SK-N-SH (cell line): ENCODE data around the gene MRPS9. TPM values are rescaled to one million over a fixed set of nuclear protein-coding genes. Genes with fewer than 3 reads are reported as not detected.

Experiments used
- CTCF ChIA-PET: fragments of 300-600, 350-600 bp; formaldehyde crosslinking; extraction: SDS; loops from one replicate; lab custom pipeline; 2021; lab: Yijun Ruan, JAX
- POLR2A ChIA-PET: fragments of 350-600 bp; sonication (Branson Sonifier 250); formaldehyde crosslinking; extraction: SDS; loops from one replicate; lab custom pipeline; 2020; ENCODE audit warnings: antibody characterized with exemption, inconsistent platforms; lab: Yijun Ruan, JAX
- DNase-seq: peaks from one replicate; pipeline ENCODE4 v3.0.0; 2012
- H2AFZ ChIP-seq: fragments of 200-600 bp; sonication (generic); 2 replicates; pipeline ENCODE4 v1.8.1; 2016; ENCODE audit warnings: antibody characterized with exemption, mild to moderate bottlenecking, low read depth
- H3F3A ChIP-seq: fragments of 200-600 bp; sonication (generic); replicated peaks from 2 replicates; pipeline ENCODE3; 2016; ENCODE audit warnings: antibody characterized with exemption, mild to moderate bottlenecking; ENCODE audit not compliant: insufficient read depth
- H3K27ac ChIP-seq, 2 experiments: fragments of 200-500 bp in 1 of 2; fragments of 200-600 bp in 1 of 2; sonication (Bioruptor generic) in 1 of 2; sonication (generic), shearing (Covaris generic) in 1 of 2; 2 replicates each; pipeline versions ENCODE4 v1.5.1 to v1.6.1; 2014 to 2016; ENCODE audit warnings: low read depth in 2 of 2, inconsistent platforms in 1 of 2, low read length in 1 of 2, mild to moderate bottlenecking in 1 of 2, mixed read lengths in 1 of 2
- H3K27me3 ChIP-seq: fragments of 200-600 bp; sonication (generic), shearing (Covaris generic); 2 replicates; pipeline ENCODE4 v1.6.1; 2016; ENCODE audit warnings: mixed run types; ENCODE audit not compliant: insufficient read depth
- H3K36me3 ChIP-seq, 2 experiments: fragments of 200-500 bp in 1 of 2; fragments of 200-600 bp in 1 of 2; sonication (Bioruptor generic) in 1 of 2; sonication (generic) in 1 of 2; replicated peaks in 1 of 2; 2 replicates each; pipeline versions ENCODE3 to v1.5.1; 2014 to 2016; ENCODE audit warnings: low read length in 1 of 2, mild to moderate bottlenecking in 1 of 2; ENCODE audit not compliant: insufficient read depth in 2 of 2, control insufficient read depth in 1 of 2
- H3K4me1 ChIP-seq, 2 experiments: fragments of 200-500 bp in 1 of 2; fragments of 200-600 bp in 1 of 2; sonication (Bioruptor generic) in 1 of 2; sonication (generic), shearing (Covaris generic) in 1 of 2; 2 replicates each; pipeline versions ENCODE4 v1.5.1 to v1.6.1; 2014 to 2016; ENCODE audit warnings: low read depth in 1 of 2, low read length in 1 of 2, mixed run types in 1 of 2; ENCODE audit not compliant: insufficient read depth in 2 of 2, control insufficient read depth in 1 of 2
- H3K4me2 ChIP-seq: fragments of 200-600 bp; sonication (generic), shearing (Covaris generic); 2 replicates; pipeline ENCODE4 v1.6.1; 2017; ENCODE audit warnings: mixed run types
- H3K4me3 ChIP-seq, 2 experiments: fragments of 200-500 bp in 1 of 2; fragments of 200-600 bp in 1 of 2; sonication (Bioruptor generic) in 1 of 2; sonication (generic), shearing (Covaris generic) in 1 of 2; 2 replicates each; pipeline versions ENCODE4 v1.5.1 to v1.8.1; 2014 to 2016; ENCODE audit warnings: low read depth in 2 of 2, inconsistent platforms in 1 of 2, low read length in 1 of 2, mild to moderate bottlenecking in 1 of 2, mixed read lengths in 1 of 2, moderate library complexity in 1 of 2
- H3K79me2 ChIP-seq: fragments of 200-600 bp; sonication (generic); 2 replicates; pipeline ENCODE4 v1.8.1; 2017; ENCODE audit warnings: mild to moderate bottlenecking; ENCODE audit not compliant: insufficient read depth
- H3K9ac ChIP-seq: fragments of 200-600 bp; sonication (generic); 2 replicates; pipeline ENCODE4 v1.6.1; 2017; ENCODE audit warnings: mixed run types
- H3K9me2 ChIP-seq: fragments of 200-600 bp; sonication (generic); 2 replicates; pipeline ENCODE4 v1.6.1; 2017; ENCODE audit warnings: mixed run types
- H3K9me3 ChIP-seq: fragments of 200-600 bp; sonication (generic); 2 replicates; pipeline ENCODE4 v1.6.1; 2017; ENCODE audit warnings: mixed run types, mild to moderate bottlenecking, moderate library complexity
- H4K20me1 ChIP-seq: fragments of 200-600 bp; sonication (generic); 2 replicates; pipeline ENCODE4 v1.6.1; 2017; ENCODE audit warnings: mild to moderate bottlenecking, mixed run types; ENCODE audit not compliant: insufficient read depth
- CHD2 ChIP-seq: fragments of 150-350 bp; IDR thresholded peaks from 2 replicates; pipeline ENCODE4 v1.6.1; 2018; ENCODE audit warnings: low read length; ENCODE audit not compliant: partially characterized antibody
- CTCF ChIP-seq: fragments of 200-600 bp; sonication (generic); IDR thresholded peaks from 2 replicates; pipeline ENCODE4 v1.6.1; 2017; ENCODE audit warnings: antibody characterized with exemption, mild to moderate bottlenecking, moderate library complexity
- FOXJ3 ChIP-seq: sonication (generic); formaldehyde crosslinking; IDR thresholded peaks from 2 replicates; pipeline ENCODE4 v1.5.1; 2020; ENCODE audit warnings: mild to moderate bottlenecking, missing genetic modification reagents
- GATA2 ChIP-seq: sonication (generic); formaldehyde crosslinking; IDR thresholded peaks from 2 replicates; pipeline ENCODE4 v1.5.0; 2020; ENCODE audit warnings: mild to moderate bottlenecking, missing genetic modification reagents
- JUND ChIP-seq: IDR thresholded peaks from 2 replicates; pipeline ENCODE4 v1.4.0; 2012
- MEF2A ChIP-seq: IDR thresholded peaks from 2 replicates; pipeline ENCODE4 v1.4.0; 2012; ENCODE audit warnings: low read depth, borderline replicate concordance
- POLR2AphosphoS5 ChIP-seq: IDR thresholded peaks from 2 replicates; pipeline ENCODE4 v1.6.1; 2012; ENCODE audit warnings: low read depth, low read length
- RCOR1 ChIP-seq: fragments of 150-350 bp; IDR thresholded peaks from 2 replicates; pipeline ENCODE4 v1.6.1; 2017; ENCODE audit warnings: antibody characterized with exemption, low read length
- RXRA ChIP-seq: IDR thresholded peaks from 2 replicates; pipeline ENCODE4 v1.4.0; 2012; ENCODE audit warnings: low read depth, mild to moderate bottlenecking, borderline replicate concordance
- SMC3 ChIP-seq: IDR thresholded peaks from 2 replicates; pipeline ENCODE4 v1.6.1; 2012; ENCODE audit warnings: low read depth, low read length, improper control_type of control experiment
- TCF12 ChIP-seq: IDR thresholded peaks from 2 replicates; pipeline ENCODE4 v1.4.0; 2012
- TEAD4 ChIP-seq: IDR thresholded peaks from 2 replicates; pipeline ENCODE4 v1.4.0; 2012; ENCODE audit warnings: mild to moderate bottlenecking, borderline replicate concordance; ENCODE audit not compliant: insufficient read depth
- ZBTB33 ChIP-seq: IDR thresholded peaks from 2 replicates; pipeline ENCODE4 v1.4.0; 2012; ENCODE audit warnings: low read depth, borderline replicate concordance
- WGBS: methylation state at CpG from one replicate; pipeline ENCODE4 v1.1.6; 2017; ENCODE audit warnings: low lambda C conversion rate; 5-methylcytosine and 5-hydroxymethylcytosine counted together
- polyA plus RNA-seq, 3 experiments: library from polyadenylated mRNA; depleted of rRNA; stranded (reverse); fragments of >200 nt; gene quantifications; 2 replicates each; pipeline ENCODE4 v1.2.3, GENCODE V29; 2012

MRPS9 gene
- polyA plus RNA-seq, 1 of the 3 experiments (the other 2 are of a cell fraction), result 31.8 TPM

- WGBS, result 90% methylated on average over 2 of the region's 2 CpGs
- POLR2A ChIA-PET, result no interaction called here
- H3K9me3 ChIP-seq, result no peaks in the 10 kb centered on the region
These were observed 4.3 kb downstream of the MRPS9 start for GRCh38 chr2:105042189-105042588.

GRCh38 chr2:105052773-105053172 is 14.9 kb downstream of the MRPS9 start:
- DNase-seq, result no peak
- H3K9ac ChIP-seq, result no peak overlapping the region
- H3F3A ChIP-seq, result peaks cover 16% of the 10 kb centered on the region
- H3K4me3 ChIP-seq, result no peak overlapping the region
- no peaks in the 10 kb centered on the region; a peak in 1 of 4 replicates for H3K4me1 ChIP-seq
- TF ChIP-seq JUND (no peak), FOXJ3 (CRISPR knock-in tag) (no peak), RXRA (no peak)
- H3K36me3 ChIP-seq, result peaks cover 18 to 26% of the 10 kb centered on the region in 2 experiments
- H3K27me3 ChIP-seq, result no peaks in the 10 kb centered on the region
- WGBS, result 86% methylated on average over 1 of the region's 1 CpG
- peaks cover 13% of the 10 kb centered on the region for H3K79me2 ChIP-seq
- no peak overlapping the region for H2AFZ ChIP-seq
- no peaks in the 10 kb centered on the region for H3K9me2 ChIP-seq
- H4K20me1 ChIP-seq, result no peaks in the 10 kb centered on the region
- CTCF ChIA-PET, result interaction anchor here (1.7 kb wide), 1 partner anchor 10 kb away, joined by 6 read pairs; no protein-coding TSS in a partner anchor
- POLR2A ChIA-PET, result no interaction called here
- no peak overlapping the region for H3K27ac ChIP-seq
- H3K4me2 ChIP-seq, result no peak overlapping the region
- no peaks in the 10 kb centered on the region for H3K9me3 ChIP-seq

More at GRCh38 chr2:105042189-105042588, 4.3 kb downstream of the MRPS9 start:
- Histone ChIP-seq H3K4me2 (no peak overlapping the region), H3K36me3 (peaks cover 3 to 6% of the 10 kb centered on the region in 2 experiments), H3K27me3 (no peaks in the 10 kb centered on the region), H3K79me2 (peaks cover 35% of the 10 kb centered on the region), H3K27ac (no peak overlapping the region), H3K4me1 (peaks cover 0 to 10% of the 10 kb centered on the region in 2 experiments; a peak in 2 of 4 replicates), H4K20me1 (no peaks in the 10 kb centered on the region), H3K9ac (no peak overlapping the region), H2AFZ (no peak overlapping the region), H3K9me2 (no peaks in the 10 kb centered on the region; the same call in 1 of the 2 replicates), H3K4me3 (no peak overlapping the region), H3F3A (no peaks in the 10 kb centered on the region)
- TF ChIP-seq POLR2AphosphoS5 (no peak), SMC3 (no peak), TEAD4 (no peak), CHD2 (no peak)
- CTCF ChIA-PET, result interaction anchor here (0.8 to 1.7 kb wide), 2 partner anchors 9 to 11 kb away, joined by 3 to 6 read pairs; no protein-coding TSS in a partner anchor
- no peak for DNase-seq

GRCh38 chr2:105055613-105056012 is 17.7 kb downstream of the MRPS9 start:
- ChIA-PET POLR2A (no interaction called here), CTCF (no interaction called here)
- no peaks in the 10 kb centered on the region for H3K27me3 ChIP-seq
- peaks cover 7 to 9% of the 10 kb centered on the region in 2 experiments for H3K36me3 ChIP-seq
- no peak overlapping the region for H2AFZ ChIP-seq
- no peak for DNase-seq
- no peak overlapping the region for H3K4me3 ChIP-seq
- no peak overlapping the region for H3K27ac ChIP-seq
- 95% methylated on average over 2 of the region's 2 CpGs for WGBS
- no peaks in the 10 kb centered on the region for H3K9me2 ChIP-seq
- no peak overlapping the region for H3K9ac ChIP-seq
- peaks cover 17% of the 10 kb centered on the region for H3K79me2 ChIP-seq
- no peak overlapping the region for H3K4me2 ChIP-seq
- H3K4me1 ChIP-seq, result no peaks in the 10 kb centered on the region; a peak in 1 of 4 replicates
- peaks cover 13% of the 10 kb centered on the region for H3F3A ChIP-seq
- no peaks in the 10 kb centered on the region for H3K9me3 ChIP-seq
- no peak for TF ChIP-seq CTCF
- no peak for TF ChIP-seq GATA2
- TF ChIP-seq RXRA, result no peak
- no peak for TF ChIP-seq TEAD4
- TF ChIP-seq RCOR1, result no peak
- no peak for TF ChIP-seq MEF2A
- no peak for TF ChIP-seq TCF12
- TF ChIP-seq ZBTB33, result no peak
- TF ChIP-seq, all 33 proteins: peak for 0
- H4K20me1 ChIP-seq, result no peaks in the 10 kb centered on the region
